ENCODE results near the gene CADM2. TPM values are rescaled to one million over a fixed set of nuclear protein-coding genes. Genes with fewer than 3 reads are reported as not detected.

Gene CADM2
- total RNA-seq, 1 experiment from 2014 or later: not detected

DNA sequence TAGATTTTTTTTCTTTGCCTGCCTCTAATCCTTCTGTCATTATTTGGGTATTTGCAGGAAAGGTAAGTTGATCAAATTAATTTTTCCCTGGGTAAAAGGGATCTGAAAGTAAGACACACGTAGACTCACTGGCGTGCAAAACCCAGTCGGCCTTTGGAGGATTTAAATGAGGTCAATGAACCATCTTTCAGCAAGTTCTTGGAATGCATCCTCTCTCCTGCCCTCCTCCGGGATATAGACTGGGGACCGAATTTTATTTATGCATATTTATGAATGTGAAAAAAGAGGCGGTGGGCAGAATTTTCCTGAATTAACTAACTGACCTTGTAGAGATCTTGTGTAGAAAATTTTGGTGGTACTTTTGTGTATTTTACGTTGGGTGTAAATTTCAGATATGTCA lies 2.2 kb downstream of the CADM2 start:
- Histone ChIP-seq H4K20me1 (ENCODE audit: insufficient read depth, low read depth, low read length) (no peaks in the 10 kb centered on the region), H3K79me2 (ENCODE audit: low read length) (no peaks in the 10 kb centered on the region), H3K9me2 (replicated peaks; ENCODE audit: insufficient read depth, low read length) (no peaks in the 10 kb centered on the region), H3K4me1 (ENCODE audit: low read length) (no peaks in the 10 kb centered on the region), H2AFZ (ENCODE audit: low read length) (no peak overlapping the region), H3K36me3 (ENCODE audit: insufficient read depth, low read length) (no peaks in the 10 kb centered on the region), H3K27ac (ENCODE audit: low read length) (no peak overlapping the region), H3K9me3 (ENCODE audit: low read length) (peaks cover 9% of the 10 kb centered on the region; the same call in 1 of the 2 replicates), H3K27me3 (ENCODE audit: low read length) (no peaks in the 10 kb centered on the region), H3K9ac (ENCODE audit: low read length) (no peak overlapping the region), H3K4me2 (ENCODE audit: low read depth, low read length, poor library complexity, severe bottlenecking) (no peak overlapping the region), H3K4me3 (ENCODE audit: low read length) (no peak overlapping the region)
- no peak for DNase-seq

DNA sequence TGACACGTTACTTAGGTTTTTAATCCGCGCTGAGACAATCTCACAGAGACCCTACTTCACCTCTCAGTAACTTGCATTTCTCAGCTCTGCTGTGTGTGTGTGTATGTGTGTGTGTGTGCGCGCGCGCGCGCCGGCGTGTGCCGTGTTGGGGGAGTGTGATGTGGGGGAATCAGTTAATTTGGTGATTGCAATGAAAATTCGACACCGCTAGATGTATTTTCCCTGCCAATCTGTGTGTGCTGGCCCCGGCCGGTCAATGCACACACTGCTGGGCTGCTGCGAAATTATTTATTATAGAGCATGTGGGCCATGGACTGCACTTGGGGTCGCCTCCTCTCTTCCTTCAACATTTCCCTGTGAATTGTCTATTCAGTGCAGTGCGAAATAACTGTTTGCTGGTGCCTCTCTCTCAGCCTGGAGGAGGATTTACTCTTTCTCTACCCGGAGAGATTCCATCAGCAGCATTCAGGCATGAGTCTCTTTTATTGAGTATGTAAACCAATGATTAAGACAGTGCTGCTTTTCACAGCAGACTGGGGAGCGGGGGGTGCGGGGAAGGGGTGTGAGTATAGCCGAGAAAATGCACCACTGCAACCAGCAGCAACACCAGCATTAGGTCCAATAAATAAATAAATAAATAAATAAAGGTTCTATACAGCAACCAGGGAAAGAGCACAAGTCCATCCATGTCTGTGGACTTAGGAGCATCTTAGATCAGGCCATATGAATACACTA lies 2.9 kb downstream of the CADM2 start:
- Histone ChIP-seq H3K9me2 (replicated peaks; ENCODE audit: insufficient read depth, low read length) (no peaks in the 10 kb centered on the region), H3K4me1 (ENCODE audit: low read length) (no peaks in the 10 kb centered on the region), H2AFZ (ENCODE audit: low read length) (no peak overlapping the region), H3K9ac (ENCODE audit: low read length) (no peak overlapping the region), H3K9me3 (ENCODE audit: low read length) (peaks cover 9% of the 10 kb centered on the region; the same call in 1 of the 2 replicates), H3K4me2 (ENCODE audit: low read depth, low read length, poor library complexity, severe bottlenecking) (no peak overlapping the region), H3K4me3 (ENCODE audit: low read length) (no peak overlapping the region), H3K36me3 (ENCODE audit: insufficient read depth, low read length) (no peaks in the 10 kb centered on the region), H4K20me1 (ENCODE audit: insufficient read depth, low read depth, low read length) (no peaks in the 10 kb centered on the region), H3K27me3 (ENCODE audit: low read length) (no peaks in the 10 kb centered on the region), H3K27ac (ENCODE audit: low read length) (no peak overlapping the region), H3K79me2 (ENCODE audit: low read length) (no peaks in the 10 kb centered on the region)
- no peak for DNase-seq

DNA sequence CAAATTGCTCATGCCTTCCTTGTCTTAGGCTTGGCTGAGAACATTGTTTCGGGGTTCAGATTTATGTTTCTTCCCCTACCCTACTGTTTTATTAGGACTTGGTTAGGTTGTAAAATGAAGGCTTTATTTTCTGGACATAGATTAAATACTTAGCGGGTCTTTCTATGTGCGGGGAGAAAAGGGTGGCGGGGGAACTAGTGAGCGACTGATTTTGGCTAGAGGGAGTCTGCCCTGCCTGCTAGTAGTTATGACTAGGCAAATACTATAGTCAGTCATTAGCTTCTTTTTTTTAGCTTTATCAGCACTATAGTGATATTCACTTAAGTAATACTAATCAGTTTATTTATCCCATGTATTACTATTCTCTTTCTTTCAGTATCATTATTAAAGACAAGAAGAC lies 3.6 kb downstream of the CADM2 start:
- no peak overlapping the region for H3K4me3 ChIP-seq (ENCODE audit: low read length)
- H3K4me1 ChIP-seq (ENCODE audit: low read length): no peaks in the 10 kb centered on the region
- no peak overlapping the region for H3K4me2 ChIP-seq (ENCODE audit: low read depth, low read length, poor library complexity, severe bottlenecking)
- H2AFZ ChIP-seq (ENCODE audit: low read length): no peak overlapping the region
- no peaks in the 10 kb centered on the region for H3K9me2 ChIP-seq (replicated peaks; ENCODE audit: insufficient read depth, low read length)
- H3K9ac ChIP-seq (ENCODE audit: low read length): no peak overlapping the region
- H3K27ac ChIP-seq (ENCODE audit: low read length): no peak overlapping the region
- DNase-seq: no peak
- no peaks in the 10 kb centered on the region for H3K27me3 ChIP-seq (ENCODE audit: low read length)
- H3K9me3 ChIP-seq (ENCODE audit: low read length): peaks cover 9% of the 10 kb centered on the region; the same call in 1 of the 2 replicates
- H4K20me1 ChIP-seq (ENCODE audit: insufficient read depth, low read depth, low read length): no peaks in the 10 kb centered on the region
- no peaks in the 10 kb centered on the region for H3K36me3 ChIP-seq (ENCODE audit: insufficient read depth, low read length)
- H3K79me2 ChIP-seq (ENCODE audit: low read length): no peaks in the 10 kb centered on the region

DNA sequence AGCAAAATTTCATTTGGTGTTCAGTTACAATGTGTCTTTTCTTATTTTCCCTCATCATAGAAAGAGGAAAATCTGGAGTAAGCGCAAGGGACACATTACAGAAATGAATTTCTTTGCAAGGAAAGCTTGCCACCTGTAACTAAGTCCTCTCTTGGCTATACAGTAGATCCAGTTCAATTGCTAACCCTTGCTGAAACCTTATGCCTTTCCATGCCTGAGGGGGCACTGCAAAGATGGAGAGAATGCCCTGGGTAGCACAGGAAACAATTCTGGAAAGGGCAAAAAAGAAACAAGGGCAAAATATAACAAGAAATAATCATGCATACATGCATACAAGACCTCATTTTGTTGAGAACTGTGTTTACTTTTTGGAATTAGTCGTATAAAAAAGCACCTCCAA lies 4.3 kb downstream of the CADM2 start:
- H2AFZ ChIP-seq (ENCODE audit: low read length): no peak overlapping the region
- no peak overlapping the region for H3K27ac ChIP-seq (ENCODE audit: low read length)
- no peak overlapping the region for H3K4me3 ChIP-seq (ENCODE audit: low read length)
- H4K20me1 ChIP-seq (ENCODE audit: insufficient read depth, low read depth, low read length): no peaks in the 10 kb centered on the region
- no peak for DNase-seq
- no peak overlapping the region for H3K9ac ChIP-seq (ENCODE audit: low read length)
- no peaks in the 10 kb centered on the region for H3K4me1 ChIP-seq (ENCODE audit: low read length)
- no peaks in the 10 kb centered on the region for H3K27me3 ChIP-seq (ENCODE audit: low read length)
- no peaks in the 10 kb centered on the region for H3K79me2 ChIP-seq (ENCODE audit: low read length)
- peaks cover 9% of the 10 kb centered on the region; the same call in 1 of the 2 replicates for H3K9me3 ChIP-seq (ENCODE audit: low read length)
- no peaks in the 10 kb centered on the region for H3K36me3 ChIP-seq (ENCODE audit: insufficient read depth, low read length)
- no peak overlapping the region for H3K4me2 ChIP-seq (ENCODE audit: low read depth, low read length, poor library complexity, severe bottlenecking)
- no peaks in the 10 kb centered on the region for H3K9me2 ChIP-seq (replicated peaks; ENCODE audit: insufficient read depth, low read length)

DNA sequence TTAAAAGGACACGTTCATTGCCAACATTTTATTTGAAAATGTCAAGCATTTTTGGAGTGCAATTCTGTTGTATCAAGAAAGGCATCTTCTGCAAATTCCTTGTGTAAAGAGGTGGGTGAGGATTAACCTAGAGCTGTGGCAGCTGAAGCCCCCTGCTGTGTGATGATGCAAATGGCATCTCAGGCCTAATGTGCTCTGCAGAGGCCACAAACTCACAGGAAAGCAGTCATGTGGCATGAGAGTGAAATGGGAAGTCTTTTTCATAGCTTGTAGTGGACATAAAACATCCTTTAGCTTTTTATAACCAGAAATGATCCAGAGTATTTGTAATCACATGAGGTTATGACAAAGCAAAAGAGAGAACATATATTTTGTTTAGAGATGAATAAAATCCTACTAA lies 6.4 kb downstream of the CADM2 start:
- Histone ChIP-seq H3K4me1 (ENCODE audit: low read length) (no peaks in the 10 kb centered on the region), H3K27me3 (ENCODE audit: low read length) (no peaks in the 10 kb centered on the region), H3K36me3 (ENCODE audit: insufficient read depth, low read length) (no peaks in the 10 kb centered on the region), H3K4me2 (ENCODE audit: low read depth, low read length, poor library complexity, severe bottlenecking) (no peak overlapping the region), H4K20me1 (ENCODE audit: insufficient read depth, low read depth, low read length) (no peaks in the 10 kb centered on the region), H3K9ac (ENCODE audit: low read length) (no peak overlapping the region), H3K9me2 (replicated peaks; ENCODE audit: insufficient read depth, low read length) (no peaks in the 10 kb centered on the region), H2AFZ (ENCODE audit: low read length) (no peak overlapping the region), H3K79me2 (ENCODE audit: low read length) (no peaks in the 10 kb centered on the region), H3K4me3 (ENCODE audit: low read length) (no peak overlapping the region), H3K9me3 (ENCODE audit: low read length) (peaks cover 5% of the 10 kb centered on the region; the same call in 1 of the 2 replicates), H3K27ac (ENCODE audit: low read length) (no peak overlapping the region)
- DNase-seq: peak; percentile 48

DNA sequence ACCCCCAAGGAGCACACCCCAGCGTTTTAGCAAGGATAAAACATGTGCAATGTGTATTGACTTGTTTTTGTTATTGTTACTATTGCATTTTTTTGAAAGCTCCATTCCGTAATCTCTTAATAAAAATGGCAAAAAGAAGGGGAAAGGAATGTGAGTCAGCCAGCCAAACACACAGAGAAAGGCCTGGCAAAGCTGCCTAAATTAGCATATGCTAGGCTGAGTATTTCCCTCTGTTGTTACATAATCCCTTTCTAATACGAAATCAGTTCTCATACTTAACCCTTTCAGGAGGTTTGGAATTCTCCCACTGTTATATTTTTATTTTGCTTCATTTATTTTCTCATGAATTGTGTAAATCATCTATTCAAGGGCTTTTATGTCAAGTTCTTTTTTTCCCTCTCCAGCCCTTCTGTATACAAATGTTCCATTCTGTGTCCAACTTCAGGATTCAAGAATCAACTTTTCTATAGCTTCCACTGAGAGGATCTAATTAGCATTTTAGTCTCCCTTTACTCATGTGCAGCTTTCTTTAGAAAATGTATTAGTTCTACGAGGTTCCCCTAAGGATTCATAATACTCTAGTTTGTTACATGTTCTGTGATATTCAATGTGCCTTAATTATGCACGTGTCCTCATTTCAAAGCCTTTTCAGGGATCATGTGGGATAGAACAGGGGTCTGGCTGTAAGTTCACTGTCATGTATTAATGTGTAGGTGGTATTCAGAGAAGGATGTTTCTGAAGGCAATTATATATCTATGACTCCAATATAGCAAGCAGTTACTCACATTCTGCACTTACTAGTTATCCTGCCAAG lies 9.2 kb downstream of the CADM2 start:
- H4K20me1 ChIP-seq (ENCODE audit: insufficient read depth, low read depth, low read length): no peaks in the 10 kb centered on the region
- no peak for DNase-seq

DNA sequence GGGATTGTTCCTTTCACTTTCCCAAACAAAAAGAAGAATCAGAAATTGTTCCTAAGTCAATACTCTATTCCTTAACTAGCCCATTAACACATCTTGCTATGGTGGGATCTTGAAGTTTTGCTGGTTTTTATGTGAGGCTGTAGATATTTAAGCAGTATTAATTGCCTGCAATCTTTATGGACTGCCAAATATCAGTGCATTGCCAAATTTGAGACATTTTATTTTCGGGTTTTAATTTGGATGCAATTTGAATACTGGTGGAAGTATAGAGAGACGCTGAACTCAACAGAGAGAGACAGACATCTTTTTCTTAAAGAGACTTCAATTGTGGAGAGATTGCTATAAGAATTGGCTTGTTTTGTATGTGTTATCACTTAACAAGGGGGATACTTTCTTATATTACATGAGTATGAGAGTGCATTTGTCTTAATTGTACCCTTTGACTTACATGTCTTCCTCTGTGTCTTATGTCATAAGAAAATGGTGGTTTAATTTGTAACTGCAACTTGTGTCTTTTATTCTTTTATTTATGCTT lies 10.0 kb downstream of the CADM2 start:
- no peak for DNase-seq
- Histone ChIP-seq H3K9ac (ENCODE audit: low read length) (no peak overlapping the region), H3K4me2 (ENCODE audit: low read depth, low read length, poor library complexity, severe bottlenecking) (no peak overlapping the region), H3K4me3 (ENCODE audit: low read length) (no peak overlapping the region), H3K79me2 (ENCODE audit: low read length) (no peaks in the 10 kb centered on the region), H4K20me1 (ENCODE audit: insufficient read depth, low read depth, low read length) (no peaks in the 10 kb centered on the region), H3K4me1 (ENCODE audit: low read length) (no peaks in the 10 kb centered on the region), H3K27ac (ENCODE audit: low read length) (no peak overlapping the region), H3K27me3 (ENCODE audit: low read length) (no peaks in the 10 kb centered on the region), H3K36me3 (ENCODE audit: insufficient read depth, low read length) (no peaks in the 10 kb centered on the region), H3K9me2 (replicated peaks; ENCODE audit: insufficient read depth, low read length) (no peaks in the 10 kb centered on the region), H2AFZ (ENCODE audit: low read length) (no peak overlapping the region), H3K9me3 (ENCODE audit: low read length) (peaks cover 5% of the 10 kb centered on the region; the same call in 1 of the 2 replicates)

More for the DNA sequence above, 9.2 kb downstream of the CADM2 start:
- no peaks in the 10 kb centered on the region for H3K9me2 ChIP-seq (replicated peaks; ENCODE audit: insufficient read depth, low read length)
- no peaks in the 10 kb centered on the region for H3K36me3 ChIP-seq (ENCODE audit: insufficient read depth, low read length)
- H3K79me2 ChIP-seq (ENCODE audit: low read length): no peaks in the 10 kb centered on the region
- H3K27me3 ChIP-seq (ENCODE audit: low read length): no peaks in the 10 kb centered on the region
- no peak overlapping the region for H3K9ac ChIP-seq (ENCODE audit: low read length)
- H3K4me2 ChIP-seq (ENCODE audit: low read depth, low read length, poor library complexity, severe bottlenecking): no peak overlapping the region
- no peaks in the 10 kb centered on the region for H3K4me1 ChIP-seq (ENCODE audit: low read length)
- no peak overlapping the region for H3K4me3 ChIP-seq (ENCODE audit: low read length)
- no peak overlapping the region for H2AFZ ChIP-seq (ENCODE audit: low read length)
- H3K27ac ChIP-seq (ENCODE audit: low read length): no peak overlapping the region
- peaks cover 5% of the 10 kb centered on the region; the same call in 1 of the 2 replicates for H3K9me3 ChIP-seq (ENCODE audit: low read length)

DNA sequence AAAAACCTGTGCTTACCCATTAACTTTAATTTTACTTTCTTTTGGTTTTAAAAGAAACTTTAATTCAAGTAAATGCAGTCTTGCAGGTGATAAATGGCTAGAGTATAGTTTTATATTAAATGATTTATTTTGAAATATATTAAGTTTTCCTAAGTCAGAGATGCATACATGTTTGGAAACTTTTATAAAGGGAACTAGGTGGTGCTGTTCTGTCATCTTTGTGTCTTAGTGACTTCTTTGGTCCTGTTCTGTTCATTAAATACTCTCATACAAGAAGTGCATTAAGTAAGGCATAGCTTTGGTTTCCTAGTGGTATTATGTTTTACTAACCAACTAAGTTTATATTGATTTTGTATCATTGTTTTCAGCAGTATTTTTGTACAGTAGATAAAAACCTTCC lies 15.6 kb downstream of the CADM2 start:
- Histone ChIP-seq H3K27me3 (ENCODE audit: low read length) (no peaks in the 10 kb centered on the region), H3K9me3 (ENCODE audit: low read length) (no peaks in the 10 kb centered on the region; the same call in none of the 2 replicates), H3K4me2 (ENCODE audit: low read depth, low read length, poor library complexity, severe bottlenecking) (no peak overlapping the region), H3K4me3 (ENCODE audit: low read length) (no peak overlapping the region), H3K9ac (ENCODE audit: low read length) (no peak overlapping the region), H3K36me3 (ENCODE audit: insufficient read depth, low read length) (no peaks in the 10 kb centered on the region), H3K27ac (ENCODE audit: low read length) (no peak overlapping the region), H3K79me2 (ENCODE audit: low read length) (no peaks in the 10 kb centered on the region), H3K9me2 (replicated peaks; ENCODE audit: insufficient read depth, low read length) (no peaks in the 10 kb centered on the region), H3K4me1 (ENCODE audit: low read length) (no peaks in the 10 kb centered on the region), H2AFZ (ENCODE audit: low read length) (no peak overlapping the region), H4K20me1 (ENCODE audit: insufficient read depth, low read depth, low read length) (no peaks in the 10 kb centered on the region)
- no peak for DNase-seq

All from Karpas-422 (cell line).